ENCODE data around the gene SNX25. TPM values are rescaled to one million over a fixed set of nuclear protein-coding genes. Genes with fewer than 3 reads are reported as not detected.
A peak's percentile ranks its signal among the peaks of the same experiment; 100 is the strongest.

SNX25 gene
- total RNA-seq, 4 donors from 2014 or later: 11.3 to 17.3 (median 13.4) TPM

- peak overlapping the region in 1 of 4 donors; percentile 14 for H3K27ac ChIP-seq
- H3K4me1 ChIP-seq: peaks cover 14 to 20% of the 10 kb centered on the region in 2 donors
- ATAC-seq (no peak), DNase-seq (no peak)
- intact Hi-C loops (cut with DNase I; ENCODE audit: low total_unique reads): loop anchor here (1.0 to 10.0 kb wide), 2 partner anchors 34 to 87 kb away; no protein-coding TSS in a partner anchor
- no peaks in the 10 kb centered on the region for H3K9me3 ChIP-seq
- H3K36me3 ChIP-seq: no peaks in the 10 kb centered on the region
- in situ Hi-C loops (cut with MboI; ENCODE audit: low sequenced_read_pairs in 4 of 4): loop anchor here in 2 of 4 donors (25.0 kb wide), 2 partner anchors 170 to 395 kb away; partner anchors contain the start of genes ANKRD37 (in 1 of the 2) and LRP2BP (in 1 of the 2)
- no peaks in the 10 kb centered on the region for H3K27me3 ChIP-seq
- H3K4me3 ChIP-seq: no peak overlapping the region
- TF ChIP-seq CTCF (IDR thresholded peaks at IDR 0.05 in 4 of 5, conservative IDR thresholded peaks at IDR 0.05 in 1 of 5): no peak
- TF ChIP-seq POLR2A (IDR thresholded peaks at IDR 0.05): no peak
These were observed 8.1 kb downstream of the SNX25 start for GRCh38 chr4:185217408-185217975.

- in situ Hi-C loops (cut with MboI; ENCODE audit: low sequenced_read_pairs in 4 of 4) (loop anchor here in 2 of 4 donors (25.0 kb wide), 2 partner anchors 169 to 394 kb away; partner anchors contain the start of genes ANKRD37 (in 1 of the 2) and LRP2BP (in 1 of the 2)), intact Hi-C loops (cut with DNase I; ENCODE audit: low total_unique reads) (loop anchor here (10.0 kb wide), 1 partner anchor 86 kb away; no protein-coding TSS in a partner anchor)
These were observed 8.9 kb downstream of the SNX25 start for GRCh38 chr4:185218312-185218711.

GRCh38 chr4:185219551-185220344 lies 10.3 kb downstream of the SNX25 start:
- H3K9me3 ChIP-seq: no peaks in the 10 kb centered on the region
- in situ Hi-C loops (cut with MboI; ENCODE audit: low sequenced_read_pairs in 4 of 4): loop anchor here in 2 of 4 donors (25.0 kb wide), 2 partner anchors 168 to 393 kb away; partner anchors contain the start of genes ANKRD37 (in 1 of the 2) and LRP2BP (in 1 of the 2)
- ATAC-seq: peak in 1 of 2 donors; percentile 19
- intact Hi-C loops (cut with DNase I; ENCODE audit: low total_unique reads): loop anchor here (10.0 kb wide), 1 partner anchor 85 kb away; no protein-coding TSS in a partner anchor
- no peaks in the 10 kb centered on the region for H3K36me3 ChIP-seq
- no peak overlapping the region for H3K27ac ChIP-seq
- H3K27me3 ChIP-seq: no peaks in the 10 kb centered on the region
- no peak overlapping the region for H3K4me3 ChIP-seq
- DNase-seq: peak in 1 of 2 donors; percentile 36
- peaks cover 14 to 20% of the 10 kb centered on the region in 2 donors for H3K4me1 ChIP-seq
- TF ChIP-seq CTCF (IDR thresholded peaks at IDR 0.05 in 4 of 5, conservative IDR thresholded peaks at IDR 0.05 in 1 of 5) (no peak), POLR2A (IDR thresholded peaks at IDR 0.05) (no peak)

More at GRCh38 chr4:185218312-185218711, 8.9 kb downstream of the SNX25 start:
- no peaks in the 10 kb centered on the region for H3K27me3 ChIP-seq
- H3K4me1 ChIP-seq: peaks cover 14 to 20% of the 10 kb centered on the region in 2 donors
- H3K4me3 ChIP-seq: no peak overlapping the region
- no peak for TF ChIP-seq POLR2A (IDR thresholded peaks at IDR 0.05)
- no peak for TF ChIP-seq CTCF (IDR thresholded peaks at IDR 0.05 in 4 of 5, conservative IDR thresholded peaks at IDR 0.05 in 1 of 5)
- H3K27ac ChIP-seq: no peak overlapping the region
- no peak for DNase-seq
- no peaks in the 10 kb centered on the region for H3K36me3 ChIP-seq
- no peak for ATAC-seq
- H3K9me3 ChIP-seq: no peaks in the 10 kb centered on the region

- no peak overlapping the region for H3K4me3 ChIP-seq
- in situ Hi-C loops (cut with MboI; ENCODE audit: low sequenced_read_pairs in 4 of 4): loop anchor here in 2 of 4 donors (25.0 kb wide), 2 partner anchors 166 to 391 kb away; partner anchors contain the start of genes ANKRD37 (in 1 of the 2) and LRP2BP (in 1 of the 2)
- intact Hi-C loops (cut with DNase I; ENCODE audit: low total_unique reads): no loop called here
- peaks cover 14 to 20% of the 10 kb centered on the region in 2 donors for H3K4me1 ChIP-seq
- no peaks in the 10 kb centered on the region for H3K9me3 ChIP-seq
- DNase-seq (no peak), ATAC-seq (no peak)
- H3K36me3 ChIP-seq: no peaks in the 10 kb centered on the region
- H3K27me3 ChIP-seq: no peaks in the 10 kb centered on the region
- H3K27ac ChIP-seq: no peak overlapping the region
- TF ChIP-seq CTCF (IDR thresholded peaks at IDR 0.05 in 4 of 5, conservative IDR thresholded peaks at IDR 0.05 in 1 of 5): no peak
- no peak for TF ChIP-seq POLR2A (IDR thresholded peaks at IDR 0.05)
These were observed 12.1 kb downstream of the SNX25 start for GRCh38 chr4:185221491-185221890.

Data from gastrocnemius medialis (tissue), 4 donors.